ENCODE measurements around the gene SHROOM3.

The SHROOM3 gene

DNA sequence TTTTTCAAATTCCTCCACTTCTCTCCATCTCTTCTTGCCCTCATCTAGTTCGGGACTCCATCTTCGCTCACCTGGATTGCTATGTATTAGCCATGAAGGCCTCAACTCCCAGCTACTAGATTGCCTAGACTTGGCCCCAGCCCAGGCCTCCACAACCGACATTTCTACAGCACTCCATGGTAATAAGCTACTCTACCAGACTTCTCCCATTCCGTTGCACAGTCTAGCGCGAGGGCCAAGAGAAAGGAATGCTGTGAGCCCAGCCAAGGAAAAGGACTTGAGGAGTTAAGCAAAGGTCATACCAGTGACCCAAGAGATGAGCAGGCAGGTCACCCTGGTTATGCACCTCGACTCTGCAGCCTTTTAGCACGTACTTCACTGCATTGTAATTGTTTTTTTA, 387.3 kb downstream of the SHROOM3 start:
- DNase-seq (ENCODE audit: low spot score) = no peak

DNA sequence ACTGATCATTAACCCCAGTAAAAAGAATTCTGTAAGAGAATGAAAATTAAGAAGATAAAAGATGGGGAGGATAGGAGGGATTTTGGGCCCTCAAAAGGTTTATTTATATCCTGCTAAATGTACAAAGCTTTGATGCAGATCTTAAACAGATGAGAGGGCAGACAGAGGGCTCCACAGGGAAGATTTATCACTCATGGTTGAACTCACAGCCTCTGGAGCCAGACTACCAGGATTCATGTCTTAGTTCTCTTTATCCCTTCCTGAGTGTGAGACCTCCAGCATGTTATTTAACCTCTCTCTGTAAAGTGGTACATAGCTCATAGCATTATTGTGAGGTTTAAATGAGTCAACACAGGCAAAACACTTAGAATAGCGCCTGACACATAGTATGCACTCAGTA, 388.5 kb downstream of the SHROOM3 start:
- no peak for DNase-seq (ENCODE audit: low spot score)

DNA sequence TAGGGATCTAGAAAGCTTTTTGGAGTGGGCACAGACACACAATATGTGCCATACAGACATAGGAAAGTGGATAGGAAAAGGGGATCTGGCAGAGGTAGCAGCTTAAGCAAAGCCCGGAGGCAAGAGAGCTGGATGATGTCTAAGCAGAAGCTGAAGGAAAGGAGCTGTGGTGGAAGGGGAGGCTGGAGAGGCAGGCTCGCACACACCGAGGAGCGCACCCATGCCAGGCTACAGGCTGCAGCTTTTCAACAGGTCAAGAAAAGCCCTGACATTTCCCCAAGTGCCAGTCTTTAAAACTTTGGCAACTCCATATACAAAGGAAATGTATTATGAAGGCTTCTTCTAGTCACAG, 395.6 kb downstream of the SHROOM3 start:
- DNase-seq (ENCODE audit: low spot score) = no peak

DNA sequence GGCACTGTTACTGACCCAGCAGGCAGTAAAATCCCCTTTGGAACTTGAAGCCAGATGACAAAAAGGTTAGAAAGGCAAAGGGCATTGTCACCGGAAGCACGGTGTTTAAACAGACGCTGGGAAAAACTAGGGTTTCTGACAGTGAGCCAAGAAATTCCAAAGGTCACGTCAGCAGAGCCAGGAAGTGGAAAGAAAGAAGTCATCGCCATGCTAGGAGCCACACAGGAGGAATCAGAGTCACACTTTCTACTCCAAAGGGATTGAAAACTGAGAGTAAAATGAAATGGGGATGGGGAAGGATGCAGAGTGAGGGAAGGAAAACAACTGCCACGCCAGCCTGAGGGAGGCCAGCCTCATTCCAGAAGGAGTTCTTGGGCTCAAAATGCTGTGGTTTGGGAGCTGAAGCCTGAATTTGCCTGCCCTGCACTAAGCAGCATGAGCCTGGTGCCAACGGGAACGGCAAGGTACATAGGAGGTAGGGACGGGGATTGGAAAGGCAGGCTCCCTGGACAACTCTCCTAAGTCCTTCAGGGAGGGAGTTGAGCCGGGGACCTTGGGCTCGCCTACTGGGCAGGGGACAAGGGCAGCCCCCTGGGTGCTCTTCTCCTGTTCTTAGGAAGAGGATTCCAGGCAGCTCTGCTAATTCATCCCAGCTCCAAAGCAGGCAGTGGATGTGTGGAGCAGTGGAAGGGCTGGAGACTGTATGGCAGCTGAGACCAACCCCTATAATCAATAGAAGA, 396.1 kb downstream of the SHROOM3 start:
- no peak for DNase-seq (ENCODE audit: low spot score)

DNA sequence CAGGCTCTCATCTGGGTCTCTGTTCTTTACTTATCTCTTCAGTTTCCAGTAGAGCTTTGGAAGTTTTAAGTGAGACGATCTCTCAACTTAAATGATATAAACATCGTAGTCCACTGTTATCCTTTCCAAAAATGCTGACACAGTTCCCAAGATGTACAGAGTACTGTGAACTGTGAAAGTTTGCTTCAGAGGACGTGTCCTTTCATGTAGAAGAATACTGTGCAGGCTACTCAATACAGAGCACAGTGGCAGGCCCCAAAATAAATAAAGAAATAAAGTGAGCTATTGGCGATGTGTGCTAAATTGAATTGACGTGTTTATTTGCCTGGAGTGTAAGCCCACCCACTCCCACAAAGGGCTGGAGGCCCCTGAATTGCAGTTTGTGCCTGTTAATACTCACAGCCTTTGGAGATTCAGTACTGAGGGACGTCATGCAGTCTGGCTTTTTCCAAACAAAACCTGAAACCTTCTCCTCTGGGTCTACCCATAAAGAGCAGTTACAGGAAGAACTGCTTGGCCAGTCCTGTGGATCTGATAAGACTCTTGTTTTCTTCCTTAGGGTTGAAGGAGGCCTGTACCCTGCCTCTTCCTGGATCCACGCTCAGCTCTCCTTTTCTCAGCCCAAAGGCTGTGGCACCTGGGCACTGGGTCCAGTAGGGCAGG, 396.8 kb downstream of the SHROOM3 start:
- DNase-seq (ENCODE audit: low spot score) = no peak

Measured in activated CD4-positive, alpha-beta T cell treated with anti-CD3 and anti-CD28 coated beads, Interleukin-2, Interleukin-4, amounts not matched to agents 100 ng/mL and 50 ng/mL, durations not matched to agents 16 hours and 8 hours (primary cell).